Endothelial cell of umbilical vein (primary cell): Measurements from ENCODE around the gene MYO18A. TPM values are rescaled to one million over a fixed set of nuclear protein-coding genes. Genes with fewer than 3 reads are reported as not detected.

Source experiments
- BruUV-seq: library from RNA; stranded (reverse); fragments of 400-500 nt; replicated peaks from 2 replicates; lab custom pipeline; 2021; lab: Mats Ljungman, UMichigan
- CTCF ChIA-PET: fragments of 300-600, 350-600 bp; sonication (Branson Sonifier 250); formaldehyde crosslinking; loops from one replicate; lab custom pipeline; 2021; ENCODE audit warnings: antibody characterized with exemption, inconsistent platforms; lab: Charles Lee
- POLR2A ChIA-PET: fragments of 300-600, 350-600 bp; sonication (Branson Sonifier 250); formaldehyde crosslinking; loops from one replicate; lab custom pipeline; 2021; ENCODE audit warnings: antibody characterized with exemption, inconsistent platforms; lab: Charles Lee
- DNase-seq: peaks from one replicate; pipeline ENCODE4 v3.0.0-alpha.2; 2011; ENCODE audit warnings: low read depth, low spot score
- FAIRE-seq: peaks from 2 replicates; lab custom pipeline; 2011; peaks lifted over from hg19 to GRCh38; lab: Jason Lieb, UNC
- H2AFZ ChIP-seq: 2 replicates; pipeline ENCODE4 v1.6.0; 2012; ENCODE audit warnings: low read depth, low read length, control low read depth, inconsistent platforms
- H3K27ac ChIP-seq: 2 replicates; pipeline ENCODE4 v1.5.1; 2011; ENCODE audit warnings: low read depth, mild to moderate bottlenecking, control low read depth, low read length, moderate library complexity; ENCODE audit not compliant: insufficient read depth
- H3K27me3 ChIP-seq, 2 experiments: 2 replicates each; pipeline versions ENCODE4 v1.6.0 to v1.6.1; 2011; ENCODE audit warnings: low read length in 2 of 2, mixed read lengths in 1 of 2; ENCODE audit not compliant: control insufficient read depth in 2 of 2, insufficient read depth in 2 of 2
- H3K36me3 ChIP-seq, 2 experiments: 2 replicates in 1 of 2; 3 replicates in 1 of 2; pipeline ENCODE4 v1.5.1; 2011; ENCODE audit warnings: low read length in 2 of 2, mild to moderate bottlenecking in 1 of 2, moderate library complexity in 1 of 2; ENCODE audit not compliant: control insufficient read depth in 2 of 2, insufficient read depth in 2 of 2; ENCODE audit errors: extremely low read depth in 1 of 2
- H3K4me1 ChIP-seq: 3 replicates; pipeline ENCODE4 v1.5.1; 2011; ENCODE audit warnings: mild to moderate bottlenecking, low read length; ENCODE audit not compliant: control insufficient read depth, insufficient read depth; ENCODE audit errors: extremely low read depth
- H3K4me2 ChIP-seq: 2 replicates; pipeline ENCODE4 v1.6.1; 2011; ENCODE audit warnings: low read length, control low read depth, mixed read lengths; ENCODE audit not compliant: insufficient read depth
- H3K4me3 ChIP-seq, 3 experiments: fragments of 200-600 bp in 1 of 3; sonication (generic), shearing (Covaris generic) in 1 of 3; replicated peaks in 1 of 3; 2 replicates each; pipeline ENCODE4 v1.5.1; 2011 to 2016; ENCODE audit warnings: control low read depth in 3 of 3, low read length in 3 of 3, mild to moderate bottlenecking in 2 of 3, inconsistent platforms in 1 of 3, low read depth in 1 of 3, moderate library complexity in 1 of 3; ENCODE audit not compliant: insufficient read depth in 1 of 3
- H3K79me2 ChIP-seq: 2 replicates; pipeline ENCODE4 v1.6.0; 2012; ENCODE audit warnings: low read length, inconsistent platforms; ENCODE audit not compliant: control insufficient read depth, insufficient read depth
- H3K9ac ChIP-seq: replicated peaks from 2 replicates; pipeline ENCODE3; 2011; ENCODE audit warnings: low read length, control low read depth; ENCODE audit not compliant: insufficient read depth; ENCODE audit errors: extremely low read depth
- H3K9me1 ChIP-seq: replicated peaks from 3 replicates; pipeline ENCODE4 v1.6.0; 2011; ENCODE audit warnings: mild to moderate bottlenecking, low read length; ENCODE audit not compliant: control insufficient read depth, insufficient read depth; ENCODE audit errors: extremely low read depth
- H3K9me3 ChIP-seq: replicated peaks from 2 replicates; pipeline ENCODE4 v1.5.1; 2012; ENCODE audit warnings: low read length, inconsistent platforms; ENCODE audit not compliant: control insufficient read depth, insufficient read depth
- H4K20me1 ChIP-seq: replicated peaks from 2 replicates; pipeline ENCODE3; 2011; ENCODE audit warnings: mild to moderate bottlenecking, low read length; ENCODE audit not compliant: control insufficient read depth, insufficient read depth; ENCODE audit errors: extremely low read depth
- EZH2 ChIP-seq: IDR thresholded peaks from 2 replicates; pipeline ENCODE4 v1.6.1; 2012; ENCODE audit warnings: borderline replicate concordance, low read depth, mild to moderate bottlenecking, moderate library complexity, low read length, inconsistent platforms; ENCODE audit not compliant: severe bottlenecking
- FOS ChIP-seq: IDR thresholded peaks from 2 replicates; pipeline ENCODE4 v1.6.1; 2011; ENCODE audit warnings: mild to moderate bottlenecking, low read length, moderate library complexity, borderline replicate concordance; ENCODE audit not compliant: insufficient read depth
- GATA2 ChIP-seq: IDR thresholded peaks from 2 replicates; pipeline ENCODE4 v1.7.0; 2011; ENCODE audit warnings: low read depth, mild to moderate bottlenecking, moderate library complexity, mixed read lengths, low read length; ENCODE audit not compliant: insufficient read length, insufficient read depth
- JUN ChIP-seq: IDR thresholded peaks from 2 replicates; pipeline ENCODE4 v1.6.1; 2011; ENCODE audit warnings: borderline replicate concordance, low read depth; ENCODE audit not compliant: insufficient read length, insufficient read depth
- MAX ChIP-seq: IDR thresholded peaks from 2 replicates; pipeline ENCODE4 v1.6.1; 2011; ENCODE audit not compliant: insufficient read depth, insufficient read length
- MYC ChIP-seq: IDR thresholded peaks from one replicate; pipeline ENCODE4 v1.6.1; 2011; ENCODE audit warnings: mild to moderate bottlenecking, low read depth, low read length
- POLR2A ChIP-seq: IDR thresholded peaks from 2 replicates; pipeline ENCODE4 v1.6.1; 2012; ENCODE audit warnings: low read depth, mild to moderate bottlenecking, control low read depth, low read length
- POLR2AphosphoS5 ChIP-seq: IDR thresholded peaks from 2 replicates; pipeline ENCODE4 v1.6.1; 2012; ENCODE audit warnings: low read depth, mild to moderate bottlenecking, control low read depth, low read length, moderate library complexity; ENCODE audit not compliant: insufficient read depth
- dilution Hi-C: fragments of 300-500 bp; cut with MboI; formaldehyde crosslinking; loops from one replicate; pipeline ENCODE4 v1.15.0; 2019; ENCODE audit warnings: low sequenced_read_pairs; ENCODE audit not compliant: extremely low pct_ligation_motif_present
- intact Hi-C: fragments of 100-400 bp; cut with micrococcal nuclease; formaldehyde crosslinking; loops from one replicate; pipeline ENCODE4 v1.10.0; 2022
- polyA plus RNA-seq, 4 experiments: library from polyadenylated mRNA; depleted of rRNA in 3 of 4; stranded (reverse) in 3 of 4; unstranded in 1 of 4; fragments of >200 nt; gene quantifications; 2 replicates each; pipeline versions ENCODE4 v1.2.1 to v1.2.3, GENCODE V29; 2011 to 2012; ENCODE audit warnings: missing spikeins in 1 of 4
- total RNA-seq: library from RNA; stranded (reverse); gene quantifications from 2 replicates; pipeline ENCODE4 v1.2.3, GENCODE V29; 2021
- TF ChIP-seq, protein P1 (sequence below), 2 donors: IDR thresholded peaks; 1 replicate in 1 of 2; 2 replicates in 1 of 2; pipeline ENCODE4 v1.5.1; 2011; ENCODE audit warnings: low read length in 2 of 2, mild to moderate bottlenecking in 2 of 2, moderate library complexity in 2 of 2, control low read depth in 1 of 2, inconsistent platforms in 1 of 2, low read depth in 1 of 2; ENCODE audit not compliant: insufficient read depth in 1 of 2; ENCODE audit errors: extremely low read depth in 1 of 2

Gene MYO18A
- total and polyA plus RNA-seq, 2 donors (not counting 3 experiments of a cell fraction or from before 2014, with no cell fraction given) = 3.9 to 28.3 TPM

DNA sequence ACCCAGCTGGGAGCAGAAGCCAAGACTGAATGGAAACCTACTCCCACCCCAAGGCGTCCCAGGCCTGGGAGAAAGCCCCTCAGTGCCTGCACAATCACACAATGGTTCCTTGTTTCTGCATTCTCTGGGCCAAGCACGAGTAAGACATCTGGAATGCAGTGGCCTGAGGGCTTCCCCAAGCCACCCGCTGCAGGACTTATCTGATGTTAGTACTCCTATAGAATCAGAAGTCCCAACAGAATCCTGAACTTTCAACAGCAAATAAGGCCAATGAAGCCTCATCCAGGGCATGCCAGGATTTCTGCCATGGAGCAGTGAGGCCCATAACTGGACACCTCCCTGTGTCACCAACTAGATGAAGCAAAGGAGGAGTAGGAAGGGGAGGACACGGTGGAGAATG is 28.6 kb downstream of the MYO18A start:
- H3K4me2 ChIP-seq = no peak overlapping the region
- ChIA-PET CTCF (interaction anchor here (2.2 to 4.6 kb wide), 2 partner anchors 27 to 28 kb away, joined by 11 to 242 read pairs; partner anchors contain the start of gene MYO18A), POLR2A (no interaction called here)

More for the DNA sequence above, 28.6 kb downstream of the MYO18A start:
- no peaks in the 10 kb centered on the region for H3K9me1 ChIP-seq
- no peak overlapping the region for H2AFZ ChIP-seq
- dilution Hi-C loops (no loop called here), intact Hi-C loops (no loop called here)
- no peaks in the 10 kb centered on the region for H3K9me3 ChIP-seq
- no peaks in the 10 kb centered on the region for H3K79me2 ChIP-seq
- peaks cover 36% of the 10 kb centered on the region for H3K4me1 ChIP-seq
- peak; percentile 64 for FAIRE-seq
- no peaks in the 10 kb centered on the region for H3K36me3 ChIP-seq
- H3K4me3 ChIP-seq = no peak overlapping the region
- H3K27me3 ChIP-seq = no peaks in the 10 kb centered on the region
- no TSS peak for BruUV-seq
- H3K27ac ChIP-seq = no peak overlapping the region
- no peak for DNase-seq
- TF ChIP-seq POLR2AphosphoS5 (no peak), MYC (no peak), GATA2 (no peak), MAX (no peak), EZH2 (no peak), POLR2A (no peak), FOS (no peak), JUN (no peak)
- TF ChIP-seq, protein P1, sequence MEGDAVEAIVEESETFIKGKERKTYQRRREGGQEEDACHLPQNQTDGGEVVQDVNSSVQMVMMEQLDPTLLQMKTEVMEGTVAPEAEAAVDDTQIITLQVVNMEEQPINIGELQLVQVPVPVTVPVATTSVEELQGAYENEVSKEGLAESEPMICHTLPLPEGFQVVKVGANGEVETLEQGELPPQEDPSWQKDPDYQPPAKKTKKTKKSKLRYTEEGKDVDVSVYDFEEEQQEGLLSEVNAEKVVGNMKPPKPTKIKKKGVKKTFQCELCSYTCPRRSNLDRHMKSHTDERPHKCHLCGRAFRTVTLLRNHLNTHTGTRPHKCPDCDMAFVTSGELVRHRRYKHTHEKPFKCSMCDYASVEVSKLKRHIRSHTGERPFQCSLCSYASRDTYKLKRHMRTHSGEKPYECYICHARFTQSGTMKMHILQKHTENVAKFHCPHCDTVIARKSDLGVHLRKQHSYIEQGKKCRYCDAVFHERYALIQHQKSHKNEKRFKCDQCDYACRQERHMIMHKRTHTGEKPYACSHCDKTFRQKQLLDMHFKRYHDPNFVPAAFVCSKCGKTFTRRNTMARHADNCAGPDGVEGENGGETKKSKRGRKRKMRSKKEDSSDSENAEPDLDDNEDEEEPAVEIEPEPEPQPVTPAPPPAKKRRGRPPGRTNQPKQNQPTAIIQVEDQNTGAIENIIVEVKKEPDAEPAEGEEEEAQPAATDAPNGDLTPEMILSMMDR (IDR thresholded peaks at IDR 0.05; ENCODE audit: extremely low read depth in 1 of 2, insufficient read depth in 1 of 2, low read depth in 1 of 2, low read length in 2 of 2) = no peak
- no peaks in the 10 kb centered on the region for H4K20me1 ChIP-seq
- H3K9ac ChIP-seq = no peak overlapping the region
